OCI-LY7 (cell line): ENCODE measurements around the gene GGCT.

Experiments
- CTCF ChIP-seq: fragments of 200-600 bp; sonication (generic); conservative IDR thresholded peaks from 2 replicates; pipeline ENCODE4 v1.5.1; 2014; ENCODE audit warnings: mild to moderate bottlenecking, antibody characterized with exemption, low read length, moderate library complexity, mixed read lengths
- EZH2phosphoT487 ChIP-seq: fragments of 200-600 bp; sonication (generic); IDR thresholded peaks from 2 replicates; pipeline ENCODE4 v1.6.1; 2018; ENCODE audit warnings: low read depth, borderline replicate concordance, mild to moderate bottlenecking, mixed run types, antibody characterized with exemption, low read length, moderate library complexity, mixed read lengths

- TF ChIP-seq CTCF (no peak), EZH2phosphoT487 (no peak)
These were observed 607 bp upstream of the GGCT start for GRCh38 chr7:30505174-30505697.
